ENCODE data around the gene HDAC4. TPM values are rescaled to one million over a fixed set of nuclear protein-coding genes. Genes with fewer than 3 reads are reported as not detected.

The HDAC4 gene
- total RNA-seq, 1 donor from 2014 or later, result 65.7 TPM

DNA sequence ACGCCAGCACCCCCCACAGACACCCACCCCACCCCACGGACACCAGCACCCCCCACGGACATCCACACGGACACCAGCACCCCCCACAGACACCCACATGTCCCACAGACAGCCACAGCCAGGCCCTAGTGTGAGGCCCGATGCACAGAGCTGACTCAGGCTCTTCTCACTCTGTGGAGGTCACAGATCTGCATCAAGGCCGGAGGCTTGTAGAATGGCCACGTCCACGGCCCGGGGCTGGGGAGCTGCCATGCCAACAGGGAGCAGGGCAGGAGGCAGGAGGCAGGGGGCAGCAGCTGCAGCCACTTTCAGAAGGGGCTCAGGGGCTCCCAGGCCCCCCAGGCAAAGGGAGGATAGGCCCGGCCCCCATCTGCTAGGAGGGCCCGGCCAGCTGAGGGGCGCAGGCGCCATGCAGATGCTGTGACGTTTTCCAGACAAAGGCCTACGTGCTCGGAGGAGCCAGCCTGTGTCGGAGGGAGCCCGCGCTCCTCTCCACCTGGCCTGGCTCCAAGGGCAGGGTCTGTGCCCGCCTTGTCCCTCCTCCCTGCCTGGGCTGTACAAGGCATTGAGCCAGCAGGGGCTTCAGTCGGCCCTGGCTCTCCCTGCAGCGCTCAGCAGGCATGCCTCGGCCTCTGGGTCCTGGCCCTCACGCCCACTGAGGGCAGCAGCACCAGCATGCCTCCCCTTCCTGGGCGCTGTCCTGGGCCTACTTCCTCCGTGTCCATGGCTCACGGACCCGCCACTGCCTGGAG is 304.0 kb downstream of the HDAC4 start:
- Histone ChIP-seq H3K36me3 (peaks cover 26 to 64% of the 10 kb centered on the region in 2 donors), H3K4me1 (no peaks in the 10 kb centered on the region), H3K27ac (no peak overlapping the region), H3K9me3 (no peaks in the 10 kb centered on the region), H3K27me3 (no peaks in the 10 kb centered on the region), H3K4me3 (no peak overlapping the region)
- DNase-seq (ENCODE audit: low spot score in 2 of 2), result no peak
- TF ChIP-seq, protein P1, sequence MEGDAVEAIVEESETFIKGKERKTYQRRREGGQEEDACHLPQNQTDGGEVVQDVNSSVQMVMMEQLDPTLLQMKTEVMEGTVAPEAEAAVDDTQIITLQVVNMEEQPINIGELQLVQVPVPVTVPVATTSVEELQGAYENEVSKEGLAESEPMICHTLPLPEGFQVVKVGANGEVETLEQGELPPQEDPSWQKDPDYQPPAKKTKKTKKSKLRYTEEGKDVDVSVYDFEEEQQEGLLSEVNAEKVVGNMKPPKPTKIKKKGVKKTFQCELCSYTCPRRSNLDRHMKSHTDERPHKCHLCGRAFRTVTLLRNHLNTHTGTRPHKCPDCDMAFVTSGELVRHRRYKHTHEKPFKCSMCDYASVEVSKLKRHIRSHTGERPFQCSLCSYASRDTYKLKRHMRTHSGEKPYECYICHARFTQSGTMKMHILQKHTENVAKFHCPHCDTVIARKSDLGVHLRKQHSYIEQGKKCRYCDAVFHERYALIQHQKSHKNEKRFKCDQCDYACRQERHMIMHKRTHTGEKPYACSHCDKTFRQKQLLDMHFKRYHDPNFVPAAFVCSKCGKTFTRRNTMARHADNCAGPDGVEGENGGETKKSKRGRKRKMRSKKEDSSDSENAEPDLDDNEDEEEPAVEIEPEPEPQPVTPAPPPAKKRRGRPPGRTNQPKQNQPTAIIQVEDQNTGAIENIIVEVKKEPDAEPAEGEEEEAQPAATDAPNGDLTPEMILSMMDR (IDR thresholded peaks at IDR 0.05), result no peak
- intact Hi-C loops (cut with DNase I), result no loop called here

DNA sequence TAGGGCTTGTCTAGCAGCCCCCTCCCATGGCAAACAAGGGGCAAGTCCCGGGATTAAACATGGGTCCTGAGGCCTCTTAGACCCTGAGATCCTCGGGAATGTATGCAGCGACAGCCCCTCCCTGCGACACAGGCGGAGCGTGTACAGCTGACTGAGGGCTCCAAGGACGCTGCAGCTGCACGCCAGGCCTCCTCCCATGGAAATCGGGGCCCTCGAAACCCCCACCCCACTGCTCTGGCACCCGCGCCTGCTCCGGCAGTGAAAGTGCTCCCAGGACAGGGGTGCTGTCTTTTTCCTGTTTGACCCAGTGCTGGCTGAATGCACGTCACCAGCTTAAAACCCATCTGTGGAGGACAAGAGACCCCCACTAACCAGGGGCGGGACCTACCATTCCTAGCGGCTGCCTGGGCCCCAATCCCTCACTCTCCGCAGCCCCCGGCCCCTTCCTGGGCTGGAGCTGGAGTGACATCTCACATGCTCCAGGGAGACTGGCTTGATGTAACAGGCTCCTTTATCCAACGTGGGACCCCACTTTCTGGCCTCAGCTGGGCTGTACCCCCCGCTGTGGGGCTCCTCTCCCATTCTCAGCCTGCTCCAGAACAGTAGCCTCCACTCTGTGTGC is 305.2 kb downstream of the HDAC4 start:
- H3K4me3 ChIP-seq, result no peak overlapping the region
- DNase-seq (ENCODE audit: low spot score in 2 of 2), result no peak
- intact Hi-C loops (cut with DNase I), result no loop called here
- no peaks in the 10 kb centered on the region for H3K27me3 ChIP-seq
- H3K27ac ChIP-seq, result no peak overlapping the region
- H3K4me1 ChIP-seq, result no peaks in the 10 kb centered on the region
- peaks cover 21 to 53% of the 10 kb centered on the region in 2 donors for H3K36me3 ChIP-seq
- H3K9me3 ChIP-seq, result no peaks in the 10 kb centered on the region
- TF ChIP-seq, protein P1 (IDR thresholded peaks at IDR 0.05), result no peak

DNA sequence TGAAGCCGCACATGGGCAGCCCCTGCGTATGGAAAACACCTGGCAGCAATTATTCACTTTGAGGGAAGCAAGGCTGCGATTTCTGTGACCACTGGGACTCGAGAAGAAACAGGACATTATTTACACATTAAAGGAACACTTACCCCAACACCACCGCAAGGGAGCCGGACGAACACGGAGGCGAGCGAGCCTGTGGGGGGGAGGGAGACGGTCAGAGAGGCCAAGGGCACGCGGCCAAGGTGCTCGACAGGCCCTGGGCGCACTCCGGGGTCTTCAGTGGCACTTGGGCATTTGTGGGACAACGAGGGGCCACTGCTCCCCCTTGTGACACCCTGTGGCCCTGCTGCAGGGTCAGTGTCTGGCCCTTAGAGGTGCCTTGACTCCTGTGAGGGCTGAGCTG is 306.0 kb downstream of the HDAC4 start:
- TF ChIP-seq, protein P1 (IDR thresholded peaks at IDR 0.05), result no peak
- intact Hi-C loops (cut with DNase I), result no loop called here
- no peak overlapping the region for H3K27ac ChIP-seq

DNA sequence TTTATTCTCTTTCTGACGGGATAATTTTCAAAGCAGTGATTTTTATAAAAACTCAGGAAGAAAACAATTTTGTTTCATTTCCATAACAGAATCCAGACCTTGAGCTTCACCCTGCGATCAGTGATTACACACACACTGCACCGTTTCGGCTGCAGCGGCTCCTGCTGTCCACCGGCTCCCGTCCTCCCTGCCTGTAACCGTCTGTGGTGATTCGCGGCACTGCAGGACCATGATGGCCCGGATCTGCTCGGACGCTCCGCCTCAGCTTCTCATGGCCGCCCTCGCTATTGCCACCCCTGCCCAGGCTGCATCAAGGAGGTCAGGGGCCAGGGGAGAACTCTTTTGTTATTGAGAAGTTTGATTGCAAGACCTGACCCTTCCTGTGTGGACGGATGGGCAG is 306.9 kb downstream of the HDAC4 start:
- peaks cover 13 to 36% of the 10 kb centered on the region in 2 donors for H3K36me3 ChIP-seq

More for the DNA sequence above, 306.0 kb downstream of the HDAC4 start:
- no peaks in the 10 kb centered on the region for H3K4me1 ChIP-seq
- no peak overlapping the region for H3K4me3 ChIP-seq
- DNase-seq (ENCODE audit: low spot score in 2 of 2), result no peak
- no peaks in the 10 kb centered on the region for H3K27me3 ChIP-seq
- H3K9me3 ChIP-seq, result no peaks in the 10 kb centered on the region
- H3K36me3 ChIP-seq, result peaks cover 15 to 46% of the 10 kb centered on the region in 2 donors

DNA sequence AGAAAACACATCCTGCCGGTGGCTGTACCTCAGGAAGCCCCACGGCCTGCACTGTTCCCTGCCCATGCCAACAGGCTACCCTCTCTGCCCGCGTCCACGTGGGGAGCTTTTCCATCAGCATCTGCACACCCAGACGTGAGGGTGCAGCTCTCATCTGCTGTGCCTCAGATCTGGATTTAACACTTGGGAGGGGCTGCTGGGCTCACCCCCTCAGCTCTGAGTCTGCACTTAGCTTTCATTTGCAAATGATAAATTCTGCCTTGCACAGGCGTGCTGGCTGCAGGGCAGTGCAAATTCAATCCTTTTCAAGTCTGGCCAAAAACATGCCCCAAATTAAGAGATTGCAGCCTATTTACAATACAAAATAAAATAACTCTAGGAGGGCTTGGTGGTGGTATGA is 307.3 kb downstream of the HDAC4 start:
- intact Hi-C loops (cut with DNase I), result no loop called here
- Histone ChIP-seq H3K27me3 (no peaks in the 10 kb centered on the region), H3K4me1 (no peaks in the 10 kb centered on the region), H3K27ac (no peak overlapping the region), H3K9me3 (no peaks in the 10 kb centered on the region), H3K4me3 (no peak overlapping the region), H3K36me3 (peaks cover 13 to 33% of the 10 kb centered on the region in 2 donors)
- TF ChIP-seq, protein P1 (IDR thresholded peaks at IDR 0.05), result no peak
- no peak for DNase-seq (ENCODE audit: low spot score in 2 of 2)

More for the DNA sequence above, 306.9 kb downstream of the HDAC4 start:
- H3K27me3 ChIP-seq, result no peaks in the 10 kb centered on the region
- TF ChIP-seq, protein P1 (IDR thresholded peaks at IDR 0.05), result no peak
- no peak overlapping the region for H3K27ac ChIP-seq
- no peak for DNase-seq (ENCODE audit: low spot score in 2 of 2)
- intact Hi-C loops (cut with DNase I), result no loop called here
- H3K4me1 ChIP-seq, result no peaks in the 10 kb centered on the region
- H3K9me3 ChIP-seq, result no peaks in the 10 kb centered on the region
- H3K4me3 ChIP-seq, result no peak overlapping the region
